Suprapubic skin (tissue), 4 donors: ENCODE measurements around the gene LLGL2. TPM values are rescaled to one million over a fixed set of nuclear protein-coding genes. Genes with fewer than 3 reads are reported as not detected.

Experiments used
- DNase-seq, 2 donors: peaks; one replicate each; pipeline ENCODE4 v3.0.0-alpha.2; 2019; ENCODE audit warnings: low spot score in 2 of 2
- H3K27ac ChIP-seq: fragments of 200-600 bp; sonication (generic); one replicate; pipeline ENCODE4 v1.5.1; 2019
- H3K27me3 ChIP-seq: fragments of 200-600 bp; sonication (generic); one replicate; pipeline ENCODE4 v1.5.1; 2019
- H3K36me3 ChIP-seq: fragments of 200-600 bp; sonication (generic); one replicate; pipeline ENCODE4 v1.5.1; 2019
- H3K4me1 ChIP-seq: fragments of 200-600 bp; sonication (generic); one replicate; pipeline ENCODE4 v1.5.1; 2019
- H3K4me3 ChIP-seq: fragments of 200-600 bp; sonication (generic); one replicate; pipeline ENCODE4 v1.5.1; 2019; ENCODE audit warnings: mild to moderate bottlenecking
- H3K9me3 ChIP-seq: fragments of 200-600 bp; sonication (generic); one replicate; pipeline ENCODE4 v1.5.1; 2019
- EP300 ChIP-seq: sonication (generic); formaldehyde crosslinking; IDR thresholded peaks from one replicate; pipeline ENCODE4 v1.6.1; 2017; ENCODE audit warnings: antibody characterized with exemption
- POLR2A ChIP-seq, 2 donors: fragments of 450-650 bp; IDR thresholded peaks; one replicate each; pipeline ENCODE4 v1.6.1; 2017; ENCODE audit warnings: antibody characterized with exemption in 2 of 2, mild to moderate bottlenecking in 2 of 2, moderate library complexity in 2 of 2
- POLR2AphosphoS5 ChIP-seq, 3 donors: sonication (generic); formaldehyde crosslinking; IDR thresholded peaks; one replicate each; pipeline ENCODE4 v1.6.1; 2017; ENCODE audit warnings: antibody characterized with exemption in 3 of 3
- WGBS: methylation state at CpG from one replicate; pipeline ENCODE4 v1.1.5; 2018; 5-methylcytosine and 5-hydroxymethylcytosine counted together
- total RNA-seq, 4 donors: library from RNA; depleted of rRNA; stranded (reverse); fragments of >200 nt; gene quantifications; one replicate each; pipeline ENCODE4 v1.1.0, GENCODE V29; 2016
- TF ChIP-seq, protein P1 (sequence below), 2 donors: fragments of 200-600 bp in 1 of 2; fragments of 450-650 bp in 1 of 2; sonication (generic) in 1 of 2; IDR thresholded peaks; one replicate each; pipeline ENCODE4 v1.5.1; 2016 to 2019; ENCODE audit warnings: antibody characterized with exemption in 2 of 2, mild to moderate bottlenecking in 1 of 2, moderate library complexity in 1 of 2

LLGL2 gene
- total RNA-seq, 4 donors from 2014 or later: 75.3 to 114 (median 78.4) TPM

DNA sequence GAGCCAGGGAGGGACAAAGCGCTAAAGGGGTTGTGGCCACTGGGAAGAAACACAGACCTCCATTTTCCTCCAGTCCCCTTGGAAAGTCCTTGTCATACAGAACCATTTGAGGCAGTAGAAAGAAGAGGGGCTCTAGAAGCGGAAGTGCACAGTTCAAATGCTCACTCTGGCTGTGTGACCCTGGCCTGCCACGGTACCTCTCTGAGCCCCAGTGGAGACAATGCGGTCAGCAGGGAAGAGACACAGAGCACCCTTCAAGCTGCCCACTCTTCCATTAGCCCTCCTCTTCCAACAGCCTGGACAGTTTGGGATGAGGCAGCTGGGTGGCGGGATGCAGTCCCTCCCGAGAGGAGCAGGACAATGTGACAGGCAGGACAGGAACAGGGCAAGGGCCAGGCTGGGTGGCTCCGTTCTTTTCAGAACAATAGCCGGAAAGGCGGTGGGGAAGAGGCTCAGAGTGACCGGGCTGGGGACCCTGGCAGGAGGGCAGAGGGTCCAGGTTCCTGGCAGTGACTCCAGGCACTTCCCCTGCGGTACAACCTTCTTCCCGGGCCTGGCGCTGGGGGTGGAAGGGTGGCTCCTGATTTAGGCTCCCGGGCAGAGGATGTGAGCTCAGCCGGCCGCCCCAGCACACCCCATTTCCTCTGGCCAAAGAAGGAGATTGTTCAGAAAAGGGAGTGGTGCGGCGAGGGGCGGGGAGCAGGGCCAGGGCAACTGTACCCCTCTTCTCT, 15.8 kb upstream of the LLGL2 start:
- WGBS: 63% methylated on average over 19 of the region's 19 CpGs
- Histone ChIP-seq H3K9me3 (no peaks in the 10 kb centered on the region), H3K4me1 (peaks cover 42% of the 10 kb centered on the region), H3K27ac (peak overlapping the region; percentile 58), H3K36me3 (peaks cover 37% of the 10 kb centered on the region), H3K27me3 (no peaks in the 10 kb centered on the region), H3K4me3 (peak overlapping the region; percentile 15)
- DNase-seq: no peak
- TF ChIP-seq, protein P1, sequence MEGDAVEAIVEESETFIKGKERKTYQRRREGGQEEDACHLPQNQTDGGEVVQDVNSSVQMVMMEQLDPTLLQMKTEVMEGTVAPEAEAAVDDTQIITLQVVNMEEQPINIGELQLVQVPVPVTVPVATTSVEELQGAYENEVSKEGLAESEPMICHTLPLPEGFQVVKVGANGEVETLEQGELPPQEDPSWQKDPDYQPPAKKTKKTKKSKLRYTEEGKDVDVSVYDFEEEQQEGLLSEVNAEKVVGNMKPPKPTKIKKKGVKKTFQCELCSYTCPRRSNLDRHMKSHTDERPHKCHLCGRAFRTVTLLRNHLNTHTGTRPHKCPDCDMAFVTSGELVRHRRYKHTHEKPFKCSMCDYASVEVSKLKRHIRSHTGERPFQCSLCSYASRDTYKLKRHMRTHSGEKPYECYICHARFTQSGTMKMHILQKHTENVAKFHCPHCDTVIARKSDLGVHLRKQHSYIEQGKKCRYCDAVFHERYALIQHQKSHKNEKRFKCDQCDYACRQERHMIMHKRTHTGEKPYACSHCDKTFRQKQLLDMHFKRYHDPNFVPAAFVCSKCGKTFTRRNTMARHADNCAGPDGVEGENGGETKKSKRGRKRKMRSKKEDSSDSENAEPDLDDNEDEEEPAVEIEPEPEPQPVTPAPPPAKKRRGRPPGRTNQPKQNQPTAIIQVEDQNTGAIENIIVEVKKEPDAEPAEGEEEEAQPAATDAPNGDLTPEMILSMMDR (IDR thresholded peaks at IDR 0.05): no peak
- TF ChIP-seq POLR2AphosphoS5 (IDR thresholded peaks at IDR 0.05): peak in 1 of 3 donors; percentile 12
- TF ChIP-seq POLR2A (IDR thresholded peaks at IDR 0.05): no peak
- TF ChIP-seq EP300: no peak

DNA sequence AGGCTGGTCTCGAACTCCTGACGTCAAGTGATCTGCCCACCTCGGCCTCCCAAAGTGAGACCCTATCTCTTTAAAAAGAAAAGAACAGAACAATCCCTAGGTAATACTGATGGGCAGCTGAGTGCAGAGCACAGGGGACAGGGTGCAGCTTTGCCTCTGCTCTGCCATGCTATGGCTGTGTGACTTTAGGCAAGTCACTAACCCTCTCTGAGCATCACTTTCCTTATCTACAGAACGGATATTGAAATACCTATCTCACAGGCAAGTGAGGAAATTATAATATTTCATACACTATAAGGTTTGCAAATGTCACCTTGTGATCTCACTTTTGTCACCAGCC, 14.3 kb upstream of the LLGL2 start:
- WGBS: 94% methylated on average over 4 of the region's 4 CpGs
- TF ChIP-seq POLR2A (IDR thresholded peaks at IDR 0.05) (no peak), POLR2AphosphoS5 (IDR thresholded peaks at IDR 0.05) (no peak), EP300 (no peak)
- TF ChIP-seq, protein P1 (IDR thresholded peaks at IDR 0.05): no peak
- Histone ChIP-seq H3K9me3 (no peaks in the 10 kb centered on the region), H3K4me3 (peak overlapping the region; percentile 79), H3K27me3 (no peaks in the 10 kb centered on the region), H3K4me1 (peaks cover 44% of the 10 kb centered on the region), H3K27ac (no peak overlapping the region), H3K36me3 (peaks cover 22% of the 10 kb centered on the region)
- DNase-seq: no peak

DNA sequence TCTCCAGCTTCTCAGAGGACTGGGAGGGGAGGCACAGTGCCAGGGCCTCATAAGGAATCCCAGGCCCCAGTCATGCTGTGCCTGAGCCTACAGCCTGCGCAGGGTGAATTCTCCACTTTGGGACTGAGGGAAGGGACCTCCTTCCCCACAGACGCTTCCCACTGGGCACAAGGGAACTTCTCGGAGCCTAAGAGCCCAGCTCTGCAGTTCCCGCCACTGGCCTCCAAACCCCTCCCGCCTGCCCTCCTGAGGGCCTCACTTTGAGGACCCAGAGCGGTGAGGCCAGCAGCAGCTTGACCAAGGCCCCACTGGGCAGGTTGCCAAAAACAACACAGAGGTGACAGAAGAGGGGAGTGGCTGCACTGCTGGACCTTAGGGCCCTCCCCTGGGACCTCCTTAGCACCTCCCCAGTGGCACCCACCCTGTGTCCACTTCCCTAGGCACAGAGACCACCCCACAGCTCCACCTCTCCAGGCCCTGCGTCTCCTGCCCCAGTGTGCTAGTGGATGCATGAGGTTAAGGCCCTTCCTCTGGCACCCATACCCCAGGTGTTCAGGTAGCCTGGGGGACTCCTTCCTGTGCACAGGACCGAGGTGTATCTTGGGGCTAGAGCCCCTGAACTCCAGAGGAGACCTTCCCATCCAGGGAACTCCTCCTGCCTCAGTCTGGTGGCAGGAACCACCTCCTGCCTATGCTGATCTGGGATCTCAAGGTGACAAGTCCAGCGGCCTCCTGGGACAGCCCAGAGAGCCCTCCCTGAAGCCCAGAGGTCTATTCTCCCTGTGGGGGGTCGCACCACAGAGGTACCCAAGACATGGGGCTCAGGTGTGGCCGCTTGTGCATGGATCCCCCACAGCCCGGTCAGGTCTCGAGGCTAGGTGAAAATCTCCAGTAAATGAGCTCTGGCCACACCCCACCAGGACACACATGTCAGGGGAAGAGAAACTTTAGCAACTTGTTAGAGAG, 13.6 kb upstream of the LLGL2 start:
- TF ChIP-seq POLR2AphosphoS5 (IDR thresholded peaks at IDR 0.05) (no peak), POLR2A (IDR thresholded peaks at IDR 0.05) (no peak), EP300 (no peak)
- TF ChIP-seq, protein P1 (IDR thresholded peaks at IDR 0.05): no peak
- no peaks in the 10 kb centered on the region for H3K9me3 ChIP-seq
- WGBS: 78% methylated on average over 9 of the region's 13 CpGs
- peak overlapping the region; percentile 79 for H3K4me3 ChIP-seq
- DNase-seq: no peak
- H3K27ac ChIP-seq: peak overlapping the region; percentile 21
- H3K36me3 ChIP-seq: peaks cover 15% of the 10 kb centered on the region
- no peaks in the 10 kb centered on the region for H3K27me3 ChIP-seq
- peaks cover 46% of the 10 kb centered on the region for H3K4me1 ChIP-seq

DNA sequence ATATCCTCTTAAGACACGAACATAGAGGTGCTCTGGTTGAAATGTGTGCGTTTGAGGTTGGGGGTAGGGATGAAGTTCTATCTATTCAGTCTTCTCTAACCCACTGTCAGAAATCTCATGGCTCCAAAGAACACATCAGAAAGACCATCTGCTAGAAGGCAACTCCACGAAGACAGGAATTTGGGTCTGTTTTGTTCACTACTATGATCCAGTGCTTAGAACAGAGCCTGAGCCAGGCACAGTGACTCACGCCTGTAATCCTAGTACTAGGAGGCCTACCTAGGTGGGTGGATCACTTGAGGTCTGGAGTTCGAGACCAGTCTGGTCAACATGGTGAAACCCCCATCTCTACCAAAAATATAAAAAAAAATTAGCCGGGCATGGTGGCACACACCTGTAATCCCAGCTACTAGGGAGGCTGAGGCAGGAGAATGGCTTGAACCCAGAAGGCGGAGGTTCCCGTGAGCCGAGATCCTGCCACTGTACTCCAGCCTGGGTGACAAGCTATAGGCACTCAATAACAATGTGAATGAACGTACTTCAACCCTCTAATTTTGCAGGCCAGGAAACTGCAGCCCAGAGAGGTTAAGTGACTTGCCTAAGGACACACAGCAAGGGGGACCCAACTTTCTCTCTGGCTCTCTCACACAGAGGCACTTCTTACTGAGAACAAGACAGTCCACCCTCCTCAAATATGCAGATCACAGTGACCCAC, 12.4 kb upstream of the LLGL2 start:
- no peak for DNase-seq
- Histone ChIP-seq H3K9me3 (no peaks in the 10 kb centered on the region), H3K27ac (no peak overlapping the region), H3K4me1 (peaks cover 58% of the 10 kb centered on the region), H3K36me3 (peaks cover 6% of the 10 kb centered on the region), H3K4me3 (peak overlapping the region; percentile 79), H3K27me3 (no peaks in the 10 kb centered on the region)
- TF ChIP-seq EP300: no peak
- no peak for TF ChIP-seq POLR2A (IDR thresholded peaks at IDR 0.05)
- TF ChIP-seq POLR2AphosphoS5 (IDR thresholded peaks at IDR 0.05): no peak
- TF ChIP-seq, protein P1 (IDR thresholded peaks at IDR 0.05): no peak
- WGBS: 62% methylated on average over 10 of the region's 10 CpGs
